Smooth muscle cell (in vitro differentiated cells): ENCODE data around the gene IL3. TPM values are rescaled to one million over a fixed set of nuclear protein-coding genes. Genes with fewer than 3 reads are reported as not detected.
"Not testable (repeated sequence)": the region's sequence is repeated elsewhere in the genome, so short reads cannot be mapped to it uniquely, and the experiment has no call there.

ENCODE experiments used
- DNase-seq: peaks from one replicate; lab custom pipeline; 2025; ENCODE audit not compliant: unreplicated experiment; lab: John Stamatoyannopoulos, UW
- H2AFZ ChIP-seq: fragments of 200-600 bp; sonication (generic); 2 replicates; pipeline ENCODE4 v1.6.0; 2016; ENCODE audit warnings: antibody characterized with exemption, low read depth, mild to moderate bottlenecking
- H3F3A ChIP-seq: fragments of 200-600 bp; sonication (generic); 2 replicates; pipeline ENCODE4 v1.6.0; 2017; ENCODE audit warnings: antibody characterized with exemption, low read depth
- H3K27ac ChIP-seq: fragments of 200-600 bp; sonication (generic); 2 replicates; pipeline ENCODE4 v1.5.1; 2016; ENCODE audit warnings: low read depth, mild to moderate bottlenecking
- H3K27me3 ChIP-seq: fragments of 200-600 bp; sonication (generic); 2 replicates; pipeline ENCODE4 v1.6.1; 2016; ENCODE audit warnings: low read depth, mild to moderate bottlenecking
- H3K36me3 ChIP-seq: fragments of 200-600 bp; sonication (generic); 2 replicates; pipeline ENCODE4 v1.5.1; 2016; ENCODE audit warnings: low read depth
- H3K4me1 ChIP-seq: fragments of 200-600 bp; sonication (generic); 2 replicates; pipeline ENCODE4 v1.5.1; 2016; ENCODE audit warnings: low read depth
- H3K4me2 ChIP-seq: fragments of 200-600 bp; sonication (generic); 2 replicates; pipeline ENCODE4 v1.6.0; 2016; ENCODE audit warnings: mild to moderate bottlenecking
- H3K4me3 ChIP-seq: fragments of 200-600 bp; sonication (generic); 2 replicates; pipeline ENCODE4 v1.5.1; 2016; ENCODE audit warnings: mild to moderate bottlenecking
- H3K79me2 ChIP-seq: fragments of 200-600 bp; sonication (generic); 2 replicates; pipeline ENCODE4 v1.6.0; 2016; ENCODE audit warnings: low read depth, mild to moderate bottlenecking
- H3K9ac ChIP-seq: fragments of 200-600 bp; sonication (generic); 2 replicates; pipeline ENCODE4 v1.6.0; 2016; ENCODE audit warnings: low read depth
- H3K9me3 ChIP-seq: fragments of 200-600 bp; sonication (generic); replicated peaks from 2 replicates; pipeline ENCODE4 v1.5.1; 2016; ENCODE audit warnings: low read depth
- H4K20me1 ChIP-seq: fragments of 200-600 bp; sonication (generic); 2 replicates; pipeline ENCODE4 v1.6.0; 2016; ENCODE audit warnings: low read depth
- CTCF ChIP-seq: fragments of 200-600 bp; sonication (generic); IDR thresholded peaks from 2 replicates; pipeline ENCODE4 v1.5.1; 2017; ENCODE audit warnings: borderline replicate concordance, mild to moderate bottlenecking, antibody characterized with exemption; ENCODE audit not compliant: insufficient read depth, poor library complexity, severe bottlenecking
- WGBS: methylation state at CpG from one replicate; pipeline ENCODE4 v1.1.7; 2016; ENCODE audit warnings: low lambda C conversion rate; 5-methylcytosine and 5-hydroxymethylcytosine counted together
- polyA plus RNA-seq: library from polyadenylated mRNA; unstranded; fragments of >200 nt; fragmentation: Nextera tagmentation; extraction: Ambion mirVana; gene quantifications from 2 replicates; pipeline ENCODE4 v1.2.1, GENCODE V29; 2016
- total RNA-seq: library from RNA; depleted of rRNA; stranded (reverse); fragments of >200 nt; gene quantifications from 2 replicates; pipeline ENCODE4 v1.2.3, GENCODE V29; 2014

IL3 gene
- total and polyA plus RNA-seq, 2 experiments from 2014 or later: not detected

- Histone ChIP-seq H3K27ac (peak overlapping the region; percentile 83), H3K4me1 (peaks cover 4% of the 10 kb centered on the region), H3F3A (peaks cover 3% of the 10 kb centered on the region), H3K4me3 (no peak overlapping the region), H2AFZ (peak overlapping the region; percentile 41), H3K9ac (peak overlapping the region; percentile 33), H4K20me1 (no peaks in the 10 kb centered on the region), H3K79me2 (no peaks in the 10 kb centered on the region), H3K27me3 (no peaks in the 10 kb centered on the region), H3K36me3 (no peaks in the 10 kb centered on the region), H3K9me3 (no peaks in the 10 kb centered on the region), H3K4me2 (peak overlapping the region; percentile 9)
- DNase-seq: peak; percentile 12
- TF ChIP-seq CTCF: no peak
These were observed 43.0 kb downstream of the IL3 start for GRCh38 chr5:132103332-132103951.

- H3K36me3 ChIP-seq: no peaks in the 10 kb centered on the region
- H4K20me1 ChIP-seq: no peaks in the 10 kb centered on the region
- 92% methylated on average over 6 of the region's 6 CpGs for WGBS
- peaks cover 4% of the 10 kb centered on the region for H3K4me1 ChIP-seq
- H3K4me2 ChIP-seq: peak overlapping the region; percentile 9
- DNase-seq: no peak
- H3K79me2 ChIP-seq: no peaks in the 10 kb centered on the region
- TF ChIP-seq CTCF: no peak
- H3K9me3 ChIP-seq: no peaks in the 10 kb centered on the region
- H3K27me3 ChIP-seq: no peaks in the 10 kb centered on the region
- no peak overlapping the region for H3K9ac ChIP-seq
- H2AFZ ChIP-seq: no peak overlapping the region
- no peak overlapping the region for H3K4me3 ChIP-seq
- H3K27ac ChIP-seq: peak overlapping the region; percentile 83
- H3F3A ChIP-seq: peaks cover 3% of the 10 kb centered on the region
These were observed 43.5 kb downstream of the IL3 start for GRCh38 chr5:132103969-132104391.

- Histone ChIP-seq H3K36me3 (no peaks in the 10 kb centered on the region), H3K27ac (no peak overlapping the region), H3K79me2 (no peaks in the 10 kb centered on the region), H3K4me3 (no peak overlapping the region), H3F3A (peaks cover 3% of the 10 kb centered on the region), H3K9ac (no peak overlapping the region), H3K4me2 (no peak overlapping the region), H4K20me1 (no peaks in the 10 kb centered on the region), H3K4me1 (peaks cover 4% of the 10 kb centered on the region), H3K9me3 (no peaks in the 10 kb centered on the region), H3K27me3 (no peaks in the 10 kb centered on the region), H2AFZ (no peak overlapping the region)
- no peak for DNase-seq
- no peak for TF ChIP-seq CTCF
These were observed 44.1 kb downstream of the IL3 start for GRCh38 chr5:132104556-132104955.

GRCh38 chr5:132105688-132106087, 45.2 kb downstream of the IL3 start:
- Histone ChIP-seq H3K9ac (no peak overlapping the region), H2AFZ (no peak overlapping the region), H3K4me2 (no peak overlapping the region), H3K4me3 (no peak overlapping the region), H3K4me1 (peaks cover 4% of the 10 kb centered on the region), H3F3A (peaks cover 3% of the 10 kb centered on the region), H3K9me3 (no peaks in the 10 kb centered on the region), H3K27ac (no peak overlapping the region), H4K20me1 (no peaks in the 10 kb centered on the region), H3K79me2 (no peaks in the 10 kb centered on the region), H3K27me3 (no peaks in the 10 kb centered on the region), H3K36me3 (no peaks in the 10 kb centered on the region)
- WGBS: 88% methylated on average over 3 of the region's 3 CpGs
- no peak for TF ChIP-seq CTCF
- no peak for DNase-seq

GRCh38 chr5:132108495-132108894, 48.0 kb downstream of the IL3 start:
- 100% methylated on average over 1 of the region's 1 CpG for WGBS
- not testable (repeated sequence) for H3K4me1 ChIP-seq, H3K4me2 ChIP-seq, H3K79me2 ChIP-seq, H3K27ac ChIP-seq, H3K36me3 ChIP-seq, H3K4me3 ChIP-seq, H4K20me1 ChIP-seq, H3K9me3 ChIP-seq, H3F3A ChIP-seq, DNase-seq, H3K27me3 ChIP-seq, H2AFZ ChIP-seq, H3K9ac ChIP-seq

- not testable (repeated sequence) for H3K4me1 ChIP-seq, H3K79me2 ChIP-seq, H2AFZ ChIP-seq, H3F3A ChIP-seq, H3K9me3 ChIP-seq, H3K4me2 ChIP-seq, DNase-seq, H3K9ac ChIP-seq, H3K27ac ChIP-seq, H3K36me3 ChIP-seq, H4K20me1 ChIP-seq, H3K4me3 ChIP-seq, H3K27me3 ChIP-seq
- WGBS: 92% methylated on average over 4 of the region's 4 CpGs
These were observed 48.5 kb downstream of the IL3 start for GRCh38 chr5:132108957-132109356.
